IMR-90 (cell line): Measurements from ENCODE around the gene COPB1.

Experiments used
- CTCF ChIP-seq: conservative IDR thresholded peaks from 2 replicates; pipeline ENCODE4 v1.5.1; 2012; ENCODE audit warnings: mild to moderate bottlenecking, low read depth, low read length, improper control_type of control experiment
- MAZ ChIP-seq: IDR thresholded peaks from 2 replicates; pipeline ENCODE4 v1.6.1; 2012; ENCODE audit warnings: low read depth, mild to moderate bottlenecking, low read length, improper control_type of control experiment, moderate library complexity, borderline replicate concordance
- POLR2A ChIP-seq: IDR thresholded peaks from 2 replicates; pipeline ENCODE4 v1.6.1; 2012; ENCODE audit warnings: mild to moderate bottlenecking, low read depth, low read length
- USF2 ChIP-seq: fragments of 150-350 bp; IDR thresholded peaks from 2 replicates; pipeline ENCODE4 v1.6.1; 2017; ENCODE audit warnings: mild to moderate bottlenecking, antibody characterized with exemption, low read length, low read depth

GRCh38 chr11:14418801-14419417 lies 80.7 kb downstream of the COPB1 start:
- TF ChIP-seq USF2: no peak
- no peak for TF ChIP-seq MAZ
- peak; percentile 44 for TF ChIP-seq CTCF
- TF ChIP-seq POLR2A: no peak
